Hindlimb muscle (tissue), 1 donor: ENCODE data around the gene PTGFRN. TPM values are rescaled to one million over a fixed set of nuclear protein-coding genes. Genes with fewer than 3 reads are reported as not detected.

Experiments
- DNase-seq: peaks from one replicate; pipeline ENCODE4 v3.0.0-alpha.2; 2013
- polyA plus RNA-seq: library from polyadenylated mRNA; unstranded; fragments of 120-200 nt; gene quantifications from one replicate; pipeline ENCODE4 v1.2.1, GENCODE V29; 2013; ENCODE audit not compliant: insufficient read length

Gene PTGFRN
- polyA plus RNA-seq, 1 donor = 118 TPM

GRCh38 chr1:116944613-116945012 is 34.9 kb downstream of the PTGFRN start:
- DNase-seq = no peak

- no peak for DNase-seq
Observed at GRCh38 chr1:116945421-116945820, 35.7 kb downstream of the PTGFRN start.

GRCh38 chr1:116945996-116946395 is 36.3 kb downstream of the PTGFRN start:
- no peak for DNase-seq

- peak; percentile 71 for DNase-seq
Observed at GRCh38 chr1:116947092-116947860, 37.6 kb downstream of the PTGFRN start.

GRCh38 chr1:116948046-116948445 is 38.3 kb downstream of the PTGFRN start:
- no peak for DNase-seq

DNA sequence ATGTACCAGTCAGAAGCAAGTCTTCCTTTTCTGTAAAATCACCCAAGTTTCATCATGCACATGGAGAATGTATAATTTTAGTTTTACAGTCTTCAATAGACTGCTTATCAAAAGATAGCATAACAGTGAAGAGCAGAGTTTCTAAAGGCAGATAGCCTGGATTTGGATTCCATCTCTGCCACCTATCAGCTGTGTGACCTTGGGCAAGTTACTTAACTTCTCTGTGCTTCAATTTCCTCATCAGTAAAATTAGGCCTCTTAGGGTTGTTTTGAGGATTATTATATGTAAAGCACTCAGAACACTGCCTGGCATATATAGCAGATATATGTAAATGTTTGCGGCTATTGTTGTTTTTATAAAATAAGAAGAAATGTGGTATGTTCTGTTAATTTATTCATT is 38.9 kb downstream of the PTGFRN start:
- no peak for DNase-seq

GRCh38 chr1:116949213-116949985 is 39.7 kb downstream of the PTGFRN start:
- no peak for DNase-seq

DNA sequence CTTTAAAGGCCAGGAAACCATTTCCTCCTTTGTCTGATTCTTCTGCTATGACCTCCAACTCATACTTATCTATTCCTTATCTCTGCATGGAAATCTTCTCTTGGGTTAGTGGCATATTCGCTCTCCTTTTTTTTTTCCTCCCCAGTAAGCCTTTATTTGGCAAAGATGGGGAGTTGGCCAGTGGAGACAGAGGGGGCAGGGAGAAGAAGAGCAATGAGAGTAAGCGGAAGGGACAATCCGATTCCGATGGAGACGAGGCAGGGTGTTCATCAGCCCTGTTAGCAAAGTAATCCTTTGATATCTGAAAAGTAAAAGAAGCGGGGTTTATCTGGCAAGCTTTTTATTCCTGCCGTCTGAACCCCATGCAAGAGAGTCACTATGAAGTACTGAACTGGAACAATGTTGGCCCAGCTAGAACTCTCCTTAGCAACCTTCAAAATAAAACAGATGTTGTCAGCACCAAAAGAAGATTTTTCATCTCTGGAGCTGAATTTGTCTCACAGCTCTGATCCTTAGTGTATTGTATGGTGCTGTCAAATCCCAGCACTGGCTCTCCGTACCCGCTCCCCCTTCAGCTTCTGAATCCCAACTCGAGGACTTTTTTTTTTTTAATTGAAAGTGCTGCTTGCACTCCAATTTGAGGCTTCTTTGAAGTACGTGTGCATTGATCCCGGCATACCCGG is 40.9 kb downstream of the PTGFRN start:
- DNase-seq = peak; percentile 66

GRCh38 chr1:116951200-116951935 is 41.7 kb downstream of the PTGFRN start:
- DNase-seq = peak; percentile 51

DNA sequence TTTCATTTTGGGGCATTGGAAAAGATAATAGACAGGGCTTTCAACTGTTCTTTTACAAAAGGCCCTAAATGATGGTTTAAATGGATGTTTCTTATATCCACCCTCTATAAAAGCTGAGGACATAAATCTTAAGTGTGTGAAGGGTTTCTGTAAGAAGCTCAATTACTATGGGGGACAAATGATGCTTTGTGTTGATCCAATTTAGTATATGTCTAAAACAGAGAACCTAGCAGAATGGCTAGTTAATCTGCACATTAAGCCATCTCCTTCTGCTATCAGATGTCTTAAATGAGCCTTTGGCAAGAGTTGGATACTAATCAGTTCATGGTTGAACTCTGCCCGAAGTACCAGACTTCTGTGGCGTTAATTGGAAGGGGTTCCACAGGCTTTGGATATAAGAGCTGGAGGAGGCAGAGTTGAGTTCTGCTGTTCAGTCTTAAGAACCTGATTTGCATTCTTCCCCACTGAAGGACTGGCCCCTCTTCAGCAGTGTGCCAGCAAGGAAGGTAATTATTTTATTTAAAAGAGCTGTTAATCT is 43.1 kb downstream of the PTGFRN start:
- DNase-seq = no peak

DNA sequence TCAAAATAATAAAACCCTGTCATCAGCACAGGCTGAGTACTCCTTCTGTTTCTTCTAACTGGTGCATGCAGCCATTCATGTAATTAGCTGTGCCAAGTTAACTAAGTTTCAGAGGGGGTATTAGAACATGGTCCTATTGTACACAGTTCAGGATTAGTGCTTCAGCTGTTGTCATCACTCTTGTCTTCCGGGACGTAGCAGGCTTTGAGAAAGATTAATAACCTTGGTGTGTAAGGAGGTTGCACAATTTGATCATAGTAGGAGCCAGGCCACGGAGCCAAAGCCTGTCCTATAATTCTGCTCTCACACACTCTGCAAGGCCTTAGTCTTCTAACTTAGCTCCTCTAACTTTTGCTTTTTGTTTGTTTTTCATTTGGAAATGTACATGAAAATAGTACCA is 44.7 kb downstream of the PTGFRN start:
- DNase-seq = peak; percentile 36

- no peak for DNase-seq
Observed at GRCh38 chr1:116956378-116956777, 46.7 kb downstream of the PTGFRN start.

- DNase-seq = no peak
Observed at GRCh38 chr1:116957646-116958045, 47.9 kb downstream of the PTGFRN start.

GRCh38 chr1:116958110-116958509 is 48.4 kb downstream of the PTGFRN start:
- no peak for DNase-seq

DNA sequence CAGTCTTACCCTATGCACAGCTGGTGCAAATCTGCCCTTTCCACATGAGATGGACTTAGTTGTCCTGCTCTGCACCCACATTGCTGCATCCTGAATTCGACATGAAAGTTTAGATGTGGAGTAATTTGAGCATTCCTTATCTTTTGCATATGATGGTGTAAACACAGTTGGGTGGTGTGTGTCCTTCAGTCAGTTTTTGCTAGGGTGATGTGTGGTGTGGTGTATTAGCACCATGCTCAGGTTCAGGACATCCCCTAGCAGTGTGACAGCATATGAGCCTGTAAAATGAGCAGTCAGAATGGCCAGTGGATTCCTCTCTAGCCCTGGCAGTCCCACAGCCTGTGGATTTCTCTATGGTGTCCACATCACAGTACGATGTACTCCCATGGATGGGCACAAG is 49.3 kb downstream of the PTGFRN start:
- DNase-seq = no peak

DNA sequence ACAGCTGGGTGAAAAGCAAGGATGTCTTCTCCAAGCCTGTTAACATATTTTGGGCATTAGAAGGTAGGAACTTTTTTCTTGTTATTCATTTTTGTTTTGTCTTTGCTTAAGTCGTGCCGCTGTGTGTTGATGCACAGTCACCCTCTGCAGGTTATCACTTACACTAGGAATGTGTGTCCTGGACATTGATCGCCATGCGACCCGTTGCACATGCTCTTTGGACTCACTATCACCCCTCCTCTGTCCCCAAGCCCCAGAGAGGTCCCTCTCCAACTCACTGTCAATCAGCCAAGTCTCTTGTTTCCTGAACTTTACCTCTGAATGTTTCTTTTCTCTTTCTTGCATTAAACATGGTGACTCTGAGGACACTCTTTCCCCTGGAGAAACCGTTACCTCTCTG is 51.9 kb downstream of the PTGFRN start:
- DNase-seq = no peak

GRCh38 chr1:116962987-116963639 is 53.4 kb downstream of the PTGFRN start:
- DNase-seq = no peak

- DNase-seq = no peak
Observed at GRCh38 chr1:116966791-116967190, 57.1 kb downstream of the PTGFRN start.

- DNase-seq = no peak
Observed at GRCh38 chr1:116968724-116969123, 59.0 kb downstream of the PTGFRN start.

- DNase-seq = no peak
Observed at GRCh38 chr1:116971258-116971860, 61.6 kb downstream of the PTGFRN start.

DNA sequence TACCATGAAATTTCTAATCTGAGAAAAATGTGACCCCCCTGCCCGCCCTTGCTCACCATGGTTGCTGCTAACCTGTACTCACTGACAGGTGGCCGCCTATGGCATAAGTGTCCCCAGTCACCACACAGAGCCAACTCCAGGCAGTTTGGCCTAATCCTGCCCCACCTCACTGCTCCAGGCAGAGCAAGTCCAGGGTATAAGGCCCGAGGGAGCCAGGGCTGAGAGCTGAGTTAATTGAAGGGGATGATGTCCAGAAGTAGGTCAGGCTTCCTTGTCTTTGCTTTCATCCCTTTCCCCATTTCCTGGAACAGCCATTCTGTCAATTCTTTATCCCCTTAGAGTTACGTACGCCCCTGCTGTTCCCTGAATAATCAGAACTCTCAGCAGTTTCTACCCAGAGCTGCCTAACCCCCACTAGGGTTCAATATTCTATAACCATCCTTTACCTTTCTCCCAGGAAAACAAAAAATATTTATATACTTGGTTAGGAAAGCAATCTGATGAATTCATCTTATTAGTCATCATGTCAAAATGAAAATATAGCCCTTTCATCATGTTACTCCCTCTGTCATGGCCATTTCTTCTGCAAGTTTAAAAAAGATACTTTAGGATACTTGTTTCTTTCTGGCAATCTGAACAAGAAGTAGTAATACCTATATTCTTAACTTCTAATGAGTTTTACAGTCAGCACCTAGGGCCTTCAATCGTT is 62.4 kb downstream of the PTGFRN start:
- DNase-seq = no peak
